Measurements from ENCODE around the gene GJC1. TPM values are rescaled to one million over a fixed set of nuclear protein-coding genes. Genes with fewer than 3 reads are reported as not detected.

The GJC1 gene
- total and polyA plus RNA-seq, 2 donors (not counting 1 experiment from before 2014, with no cell fraction given): 33.9 to 97.3 TPM

DNA sequence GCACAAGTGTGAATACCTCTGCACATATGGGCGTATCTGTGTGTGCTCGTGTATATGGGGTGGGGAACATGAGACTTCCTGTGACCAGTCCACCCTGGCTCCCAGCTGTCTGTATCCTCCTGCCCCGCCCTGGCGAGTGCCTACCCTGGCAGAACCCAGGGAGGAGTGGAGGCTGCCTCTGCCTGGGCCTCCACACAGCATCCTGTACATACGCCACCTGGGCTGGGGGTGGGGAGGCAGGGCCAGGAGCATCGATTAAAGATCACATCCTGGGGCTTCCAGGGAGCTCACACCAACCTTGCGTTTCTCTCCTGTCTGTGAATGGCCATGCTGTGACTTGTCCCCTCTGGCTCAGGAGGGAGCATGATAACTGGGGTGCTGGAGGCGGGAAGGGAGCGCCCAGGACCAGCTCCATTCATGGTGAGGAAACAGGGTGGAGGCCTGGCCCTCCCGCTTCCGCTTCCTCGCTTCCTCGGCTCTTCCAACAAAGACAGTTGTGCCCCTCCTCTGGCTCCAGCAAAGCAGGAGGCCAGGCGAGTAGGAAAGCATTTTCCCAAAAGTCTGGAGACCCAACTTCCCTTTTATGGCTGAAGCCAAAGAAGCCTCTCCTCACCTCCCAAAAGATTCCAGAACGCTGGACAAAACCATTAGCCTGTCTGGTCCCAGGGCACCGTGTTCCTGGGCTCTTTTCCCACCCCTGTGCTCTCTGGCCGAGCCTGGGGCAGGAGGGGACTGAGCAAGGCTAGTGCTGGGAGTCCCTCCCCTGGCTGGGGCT lies 48.3 kb downstream of the GJC1 start:
- H3K27me3 ChIP-seq (ENCODE audit: control insufficient read depth, insufficient read depth, low read length): no peaks in the 10 kb centered on the region
- no peaks in the 10 kb centered on the region for H3K9me3 ChIP-seq (ENCODE audit: control insufficient read depth, insufficient read depth, low read depth, low read length)
- H3K36me3 ChIP-seq (ENCODE audit: control insufficient read depth, insufficient read depth, low read length): no peaks in the 10 kb centered on the region
- H2AFZ ChIP-seq (ENCODE audit: low read length): no peak overlapping the region
- no peak overlapping the region for H3K9ac ChIP-seq (ENCODE audit: insufficient read depth, low read length)
- no peak overlapping the region for H3K4me2 ChIP-seq (ENCODE audit: extremely low read depth, insufficient read depth, low read length)
- H4K20me1 ChIP-seq (ENCODE audit: control insufficient read depth, extremely low read depth, insufficient read depth, low read length): no peaks in the 10 kb centered on the region
- no peak overlapping the region for H3K4me3 ChIP-seq (replicated peaks in 1 of 4; ENCODE audit: control extremely low read depth in 1 of 4, insufficient read depth in 1 of 4, low read depth in 3 of 4, low read length in 4 of 4)
- no peak for TF ChIP-seq EZH2 (IDR thresholded peaks at IDR 0.05; ENCODE audit: low read length, missing control alignments)
- TF ChIP-seq, protein P1, sequence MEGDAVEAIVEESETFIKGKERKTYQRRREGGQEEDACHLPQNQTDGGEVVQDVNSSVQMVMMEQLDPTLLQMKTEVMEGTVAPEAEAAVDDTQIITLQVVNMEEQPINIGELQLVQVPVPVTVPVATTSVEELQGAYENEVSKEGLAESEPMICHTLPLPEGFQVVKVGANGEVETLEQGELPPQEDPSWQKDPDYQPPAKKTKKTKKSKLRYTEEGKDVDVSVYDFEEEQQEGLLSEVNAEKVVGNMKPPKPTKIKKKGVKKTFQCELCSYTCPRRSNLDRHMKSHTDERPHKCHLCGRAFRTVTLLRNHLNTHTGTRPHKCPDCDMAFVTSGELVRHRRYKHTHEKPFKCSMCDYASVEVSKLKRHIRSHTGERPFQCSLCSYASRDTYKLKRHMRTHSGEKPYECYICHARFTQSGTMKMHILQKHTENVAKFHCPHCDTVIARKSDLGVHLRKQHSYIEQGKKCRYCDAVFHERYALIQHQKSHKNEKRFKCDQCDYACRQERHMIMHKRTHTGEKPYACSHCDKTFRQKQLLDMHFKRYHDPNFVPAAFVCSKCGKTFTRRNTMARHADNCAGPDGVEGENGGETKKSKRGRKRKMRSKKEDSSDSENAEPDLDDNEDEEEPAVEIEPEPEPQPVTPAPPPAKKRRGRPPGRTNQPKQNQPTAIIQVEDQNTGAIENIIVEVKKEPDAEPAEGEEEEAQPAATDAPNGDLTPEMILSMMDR (conservative IDR thresholded peaks at IDR 0.05 in 1 of 2, IDR thresholded peaks at IDR 0.05 in 1 of 2; ENCODE audit: low read depth in 1 of 2, low read length in 2 of 2): no peak
- peaks cover 2% of the 10 kb centered on the region for H3K4me1 ChIP-seq (ENCODE audit: control insufficient read depth, extremely low read depth, insufficient read depth, low read length)
- no peaks in the 10 kb centered on the region for H3K79me2 ChIP-seq (ENCODE audit: control insufficient read depth, insufficient read depth, low read length)
- H3K27ac ChIP-seq (ENCODE audit: insufficient read depth, low read length): no peak overlapping the region
- no peak for DNase-seq (ENCODE audit: low read depth in 2 of 2)

DNA sequence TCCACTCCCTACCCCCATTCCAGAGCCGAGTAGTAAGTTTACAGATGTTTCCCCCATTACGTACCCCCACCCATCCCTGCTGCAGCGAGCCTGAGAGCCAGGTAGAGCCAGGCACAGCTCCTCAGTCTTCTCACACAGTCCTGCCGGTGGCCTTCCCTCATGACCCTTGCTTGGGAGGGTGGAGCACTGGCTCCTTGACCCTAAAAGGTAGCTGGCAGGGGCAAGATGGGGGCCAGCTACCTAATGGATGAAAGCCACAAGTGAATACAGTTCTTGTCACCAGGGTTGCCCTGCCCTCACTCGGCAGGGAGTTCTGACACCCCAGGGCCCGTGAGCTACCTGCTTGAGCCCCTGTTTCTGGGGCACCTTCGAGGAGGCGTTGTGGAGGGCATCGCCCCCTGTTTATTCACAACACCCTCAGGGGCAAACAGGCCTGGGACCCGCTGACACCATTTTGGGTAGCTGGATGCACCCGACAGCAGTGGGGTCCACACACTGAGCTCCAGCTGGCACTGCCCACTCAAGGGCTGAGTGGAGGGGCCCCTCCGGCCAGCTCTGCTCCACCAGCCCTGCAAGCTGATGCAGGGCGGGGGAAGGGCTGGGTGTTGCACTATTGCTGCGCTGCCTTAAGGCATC lies 49.1 kb downstream of the GJC1 start:
- no peak overlapping the region for H2AFZ ChIP-seq (ENCODE audit: low read length)
- no peak for DNase-seq (ENCODE audit: low read depth in 2 of 2)
- H3K79me2 ChIP-seq (ENCODE audit: control insufficient read depth, insufficient read depth, low read length): no peaks in the 10 kb centered on the region
- TF ChIP-seq, protein P1 (conservative IDR thresholded peaks at IDR 0.05 in 1 of 2, IDR thresholded peaks at IDR 0.05 in 1 of 2; ENCODE audit: low read depth in 1 of 2, low read length in 2 of 2): no peak
- TF ChIP-seq EZH2 (IDR thresholded peaks at IDR 0.05; ENCODE audit: low read length, missing control alignments): no peak
- H3K27me3 ChIP-seq (ENCODE audit: control insufficient read depth, insufficient read depth, low read length): no peaks in the 10 kb centered on the region
- no peaks in the 10 kb centered on the region for H4K20me1 ChIP-seq (ENCODE audit: control insufficient read depth, extremely low read depth, insufficient read depth, low read length)
- H3K36me3 ChIP-seq (ENCODE audit: control insufficient read depth, insufficient read depth, low read length): no peaks in the 10 kb centered on the region
- H3K4me3 ChIP-seq (replicated peaks in 1 of 4; ENCODE audit: control extremely low read depth in 1 of 4, insufficient read depth in 1 of 4, low read depth in 3 of 4, low read length in 4 of 4): no peak overlapping the region
- H3K4me1 ChIP-seq (ENCODE audit: control insufficient read depth, extremely low read depth, insufficient read depth, low read length): peaks cover 2% of the 10 kb centered on the region
- no peaks in the 10 kb centered on the region for H3K9me3 ChIP-seq (ENCODE audit: control insufficient read depth, insufficient read depth, low read depth, low read length)
- H3K27ac ChIP-seq (ENCODE audit: insufficient read depth, low read length): no peak overlapping the region
- no peak overlapping the region for H3K4me2 ChIP-seq (ENCODE audit: extremely low read depth, insufficient read depth, low read length)
- H3K9ac ChIP-seq (ENCODE audit: insufficient read depth, low read length): no peak overlapping the region

DNA sequence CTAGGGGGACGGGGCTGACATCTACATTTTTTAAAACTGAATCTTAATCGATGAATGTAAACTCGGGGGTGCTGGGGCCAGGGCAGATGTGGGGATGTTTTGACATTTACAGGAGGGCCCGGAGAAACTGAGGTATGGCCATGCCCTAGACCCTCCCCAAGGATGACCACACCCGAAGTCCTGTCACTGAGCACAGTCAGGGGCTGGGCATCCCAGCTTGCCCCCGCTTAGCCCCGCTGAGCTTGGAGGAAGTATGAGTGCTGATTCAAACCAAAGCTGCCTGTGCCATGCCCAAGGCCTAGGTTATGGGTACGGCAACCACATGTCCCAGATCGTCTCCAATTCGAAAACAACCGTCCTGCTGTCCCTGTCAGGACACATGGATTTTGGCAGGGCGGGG lies 49.9 kb downstream of the GJC1 start:
- Histone ChIP-seq H2AFZ (ENCODE audit: low read length) (no peak overlapping the region), H3K9ac (ENCODE audit: insufficient read depth, low read length) (no peak overlapping the region), H3K9me3 (ENCODE audit: control insufficient read depth, insufficient read depth, low read depth, low read length) (no peaks in the 10 kb centered on the region), H3K4me3 (replicated peaks in 1 of 4; ENCODE audit: control extremely low read depth in 1 of 4, insufficient read depth in 1 of 4, low read depth in 3 of 4, low read length in 4 of 4) (no peak overlapping the region), H3K27ac (ENCODE audit: insufficient read depth, low read length) (no peak overlapping the region), H3K36me3 (ENCODE audit: control insufficient read depth, insufficient read depth, low read length) (no peaks in the 10 kb centered on the region), H4K20me1 (ENCODE audit: control insufficient read depth, extremely low read depth, insufficient read depth, low read length) (no peaks in the 10 kb centered on the region), H3K4me1 (ENCODE audit: control insufficient read depth, extremely low read depth, insufficient read depth, low read length) (peaks cover 3% of the 10 kb centered on the region), H3K79me2 (ENCODE audit: control insufficient read depth, insufficient read depth, low read length) (no peaks in the 10 kb centered on the region), H3K4me2 (ENCODE audit: extremely low read depth, insufficient read depth, low read length) (no peak overlapping the region), H3K27me3 (ENCODE audit: control insufficient read depth, insufficient read depth, low read length) (no peaks in the 10 kb centered on the region)
- DNase-seq (ENCODE audit: low read depth in 2 of 2): no peak
- TF ChIP-seq, protein P1 (conservative IDR thresholded peaks at IDR 0.05 in 1 of 2, IDR thresholded peaks at IDR 0.05 in 1 of 2; ENCODE audit: low read depth in 1 of 2, low read length in 2 of 2): no peak
- TF ChIP-seq EZH2 (IDR thresholded peaks at IDR 0.05; ENCODE audit: low read length, missing control alignments): no peak
